Caco-2 (cell line): ENCODE measurements around the gene PARP16. TPM values are rescaled to one million over a fixed set of nuclear protein-coding genes. Genes with fewer than 3 reads are reported as not detected.

Source experiments
- BruUV-seq: library from RNA; stranded (reverse); fragments of 400-500 nt; replicated peaks from 2 replicates; lab custom pipeline; 2021; lab: Mats Ljungman, UMichigan
- CTCF ChIA-PET: fragments of 300-600 bp; sonication (Branson Sonifier 250); formaldehyde crosslinking; loops from one replicate; lab custom pipeline; 2022; ENCODE audit warnings: antibody characterized with exemption; lab: Charles Lee
- POLR2A ChIA-PET: fragments of 300-600 bp; sonication (Branson Sonifier 250); formaldehyde crosslinking; loops from one replicate; lab custom pipeline; 2022; ENCODE audit warnings: antibody characterized with exemption; lab: Charles Lee
- DNase-seq, 2 experiments: peaks; one replicate each; pipeline versions ENCODE4 v3.0.0 to v3.0.0-alpha.2; 2020 to 2022
- H3K27me3 ChIP-seq: replicated peaks from 2 replicates; pipeline ENCODE4 v1.6.0; 2011; ENCODE audit warnings: low read length; ENCODE audit not compliant: control insufficient read depth, insufficient read depth
- H3K36me3 ChIP-seq: 2 replicates; pipeline ENCODE4 v1.5.1; 2011; ENCODE audit warnings: low read length; ENCODE audit not compliant: control insufficient read depth, insufficient read depth
- H3K4me1 ChIP-seq: fragments of 250-450 bp; sonication (Bioruptor Pico); 2 replicates; pipeline ENCODE4 v1.5.1; 2020; ENCODE audit warnings: mild to moderate bottlenecking
- H3K4me3 ChIP-seq: 2 replicates; pipeline ENCODE4 v1.5.1; 2011; ENCODE audit warnings: low read depth, mild to moderate bottlenecking, control low read depth, low read length
- H3K9me3 ChIP-seq: fragments of 250-450 bp; sonication (Bioruptor Pico); 2 replicates; pipeline ENCODE4 v1.5.1; 2020; ENCODE audit warnings: mild to moderate bottlenecking, moderate library complexity
- H3K27ac Mint-ChIP-seq: one replicate; pipeline ENCODE4 v1.8.0; 2022; ENCODE audit warnings: mixed read lengths; ENCODE audit not compliant: unreplicated experiment
- H3K27me3 Mint-ChIP-seq: one replicate; pipeline ENCODE4 v1.8.0; 2022; ENCODE audit warnings: mixed read lengths; ENCODE audit not compliant: insufficient read depth, unreplicated experiment
- H3K36me3 Mint-ChIP-seq: one replicate; pipeline ENCODE4 v1.8.0; 2022; ENCODE audit warnings: mild to moderate bottlenecking, mixed read lengths; ENCODE audit not compliant: insufficient read depth, unreplicated experiment
- H3K4me1 Mint-ChIP-seq: one replicate; pipeline ENCODE4 v1.8.0; 2022; ENCODE audit warnings: low read depth, mixed read lengths; ENCODE audit not compliant: unreplicated experiment
- H3K4me3 Mint-ChIP-seq: one replicate; pipeline ENCODE4 v1.8.0; 2022; ENCODE audit warnings: mild to moderate bottlenecking, moderate library complexity, mixed read lengths; ENCODE audit not compliant: unreplicated experiment
- H3K9me3 Mint-ChIP-seq: one replicate; pipeline ENCODE4 v1.8.0; 2022; ENCODE audit warnings: mixed read lengths; ENCODE audit not compliant: unreplicated experiment
- CTCF ChIP-seq, 2 experiments: fragments of 200-600 bp in 1 of 2; IDR thresholded peaks; 1 replicate in 1 of 2; 2 replicates in 1 of 2; pipeline versions ENCODE4 v1.5.1 to v1.8.0; 2011 to 2022; ENCODE audit warnings: antibody characterized with exemption in 1 of 2, control low read depth in 1 of 2, inconsistent platforms in 1 of 2, low read depth in 1 of 2, low read length in 1 of 2, mild to moderate bottlenecking in 1 of 2, moderate library complexity in 1 of 2; ENCODE audit not compliant: insufficient read depth in 1 of 2, severe bottlenecking in 1 of 2, unreplicated experiment in 1 of 2
- intact Hi-C: fragments of 100-400 bp; cut with micrococcal nuclease; formaldehyde crosslinking; loops from one replicate; pipeline ENCODE4 v1.10.0; 2022; ENCODE audit not compliant: unreplicated experiment
- total RNA-seq: library from RNA; stranded (reverse); gene quantifications from 2 replicates; pipeline ENCODE4 v1.2.3, GENCODE V29; 2022

Gene PARP16
- total RNA-seq, 1 experiment from 2014 or later, result 6.9 TPM

DNA sequence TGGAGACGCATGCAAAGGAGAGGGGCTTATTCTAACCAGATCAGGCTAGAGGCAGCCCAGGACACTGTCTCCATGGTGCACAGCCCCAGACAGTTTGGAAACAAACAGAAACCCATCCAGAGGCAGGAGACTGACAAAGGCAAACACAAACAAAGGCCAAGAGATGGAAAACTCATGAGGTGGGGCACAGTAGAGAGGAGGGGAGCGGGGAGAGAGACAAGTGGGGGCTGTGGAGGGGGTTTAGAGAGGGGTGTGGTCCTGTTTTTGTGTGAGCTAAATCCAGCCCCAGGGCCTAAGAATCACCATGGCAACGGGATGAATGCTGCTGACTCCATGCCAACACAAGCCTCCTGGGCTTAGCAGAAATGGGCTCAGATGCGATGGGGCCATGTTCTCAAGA lies 32.3 kb downstream of the PARP16 start:
- BruUV-seq, result no TSS peak

GRCh38 chr15:65249641-65250040 lies 37.0 kb downstream of the PARP16 start:
- H3K27me3 Mint-ChIP-seq, result no peaks in the 10 kb centered on the region
- no TSS peak for BruUV-seq
- H3K27ac Mint-ChIP-seq, result no peak overlapping the region
- no peaks in the 10 kb centered on the region for H3K4me1 Mint-ChIP-seq
- ChIA-PET CTCF (interaction anchor here (0.7 to 1.3 kb wide), 4 partner anchors 13 to 565 kb away, joined by 3 to 7 read pairs (median 4); partner anchors contain the start of gene CLPX), POLR2A (no interaction called here)
- no peaks in the 10 kb centered on the region for H3K36me3 ChIP-seq
- DNase-seq, result no peak
- peaks cover 12% of the 10 kb centered on the region for H3K36me3 Mint-ChIP-seq
- no peaks in the 10 kb centered on the region for H3K9me3 Mint-ChIP-seq
- no peaks in the 10 kb centered on the region for H3K9me3 ChIP-seq
- no peak for TF ChIP-seq CTCF (IDR thresholded peaks at IDR 0.05; ENCODE audit: insufficient read depth in 1 of 2, low read depth in 1 of 2, low read length in 1 of 2, severe bottlenecking in 1 of 2, unreplicated experiment in 1 of 2)
- no peaks in the 10 kb centered on the region for H3K27me3 ChIP-seq
- intact Hi-C loops, result no loop called here
- H3K4me1 ChIP-seq, result peaks cover 7% of the 10 kb centered on the region; the same call in 1 of the 2 replicates
- H3K4me3 Mint-ChIP-seq, result no peak overlapping the region
- H3K4me3 ChIP-seq, result no peak overlapping the region

More for the DNA sequence above, 32.3 kb downstream of the PARP16 start:
- H3K4me3 ChIP-seq, result no peak overlapping the region
- H3K27ac Mint-ChIP-seq, result no peak overlapping the region
- no peaks in the 10 kb centered on the region for H3K36me3 ChIP-seq
- no peak for TF ChIP-seq CTCF (IDR thresholded peaks at IDR 0.05; ENCODE audit: insufficient read depth in 1 of 2, low read depth in 1 of 2, low read length in 1 of 2, severe bottlenecking in 1 of 2, unreplicated experiment in 1 of 2)
- no peaks in the 10 kb centered on the region for H3K27me3 ChIP-seq
- ChIA-PET POLR2A (no interaction called here), CTCF (no interaction called here)
- H3K27me3 Mint-ChIP-seq, result no peaks in the 10 kb centered on the region
- intact Hi-C loops, result no loop called here
- H3K9me3 ChIP-seq, result no peaks in the 10 kb centered on the region
- no peaks in the 10 kb centered on the region for H3K9me3 Mint-ChIP-seq
- H3K4me3 Mint-ChIP-seq, result no peak overlapping the region
- peaks cover 18% of the 10 kb centered on the region for H3K36me3 Mint-ChIP-seq
- no peaks in the 10 kb centered on the region for H3K4me1 Mint-ChIP-seq
- H3K4me1 ChIP-seq, result peaks cover 7% of the 10 kb centered on the region; the same call in 1 of the 2 replicates
- DNase-seq, result no peak

GRCh38 chr15:65248511-65249255 lies 38.0 kb downstream of the PARP16 start:
- no peaks in the 10 kb centered on the region for H3K27me3 Mint-ChIP-seq
- TF ChIP-seq CTCF (IDR thresholded peaks at IDR 0.05; ENCODE audit: insufficient read depth in 1 of 2, low read depth in 1 of 2, low read length in 1 of 2, severe bottlenecking in 1 of 2, unreplicated experiment in 1 of 2), result no peak
- POLR2A ChIA-PET, result no interaction called here
- BruUV-seq, result no TSS peak
- peak overlapping the region; percentile 61 for H3K27ac Mint-ChIP-seq
- H3K36me3 Mint-ChIP-seq, result peaks cover 12% of the 10 kb centered on the region
- Histone ChIP-seq H3K4me3 (no peak overlapping the region), H3K27me3 (no peaks in the 10 kb centered on the region), H3K4me1 (peaks cover 7% of the 10 kb centered on the region; the same call in 1 of the 2 replicates), H3K36me3 (no peaks in the 10 kb centered on the region), H3K9me3 (no peaks in the 10 kb centered on the region)
- DNase-seq, result no peak
- no peaks in the 10 kb centered on the region for H3K4me1 Mint-ChIP-seq
- CTCF ChIA-PET, result interaction anchor here (0.7 to 1.3 kb wide), 3 partner anchors 12 to 564 kb away, joined by 3 to 4 read pairs (median 3); partner anchors contain the start of gene CLPX
- H3K4me3 Mint-ChIP-seq, result no peak overlapping the region
- intact Hi-C loops, result no loop called here
- no peaks in the 10 kb centered on the region for H3K9me3 Mint-ChIP-seq
